IPS-20b (cell line): Measurements from ENCODE around the gene IFITM5.
A peak's percentile ranks its signal among the peaks of the same experiment; 100 is the strongest.
"Not testable (repeated sequence)": the region's sequence is repeated elsewhere in the genome, so short reads cannot be mapped to it uniquely, and the experiment has no call there.

ENCODE experiments used
- H3K27ac ChIP-seq: one replicate; pipeline ENCODE4 v1.5.1; 2013; ENCODE audit warnings: low read length
- H3K27me3 ChIP-seq: 2 replicates; pipeline ENCODE4 v1.6.1; 2013; ENCODE audit warnings: mild to moderate bottlenecking, low read length, inconsistent platforms; ENCODE audit not compliant: insufficient read depth
- H3K36me3 ChIP-seq: 2 replicates; pipeline ENCODE4 v1.6.1; 2013; ENCODE audit warnings: low read depth, mild to moderate bottlenecking, inconsistent platforms, low read length, moderate library complexity; ENCODE audit not compliant: insufficient read depth
- H3K4me1 ChIP-seq: 2 replicates; pipeline ENCODE4 v1.6.1; 2013; ENCODE audit warnings: mild to moderate bottlenecking, control low read depth, inconsistent platforms, low read length, moderate library complexity; ENCODE audit not compliant: insufficient read depth
- H3K4me3 ChIP-seq: 2 replicates; pipeline ENCODE4 v1.5.1; 2013; ENCODE audit warnings: mild to moderate bottlenecking, low read length, inconsistent platforms
- H3K9ac ChIP-seq: 2 replicates; pipeline ENCODE4 v1.6.1; 2013; ENCODE audit warnings: low read depth, mild to moderate bottlenecking, inconsistent platforms, low read length, moderate library complexity
- H3K9me3 ChIP-seq: 2 replicates; pipeline ENCODE4 v1.6.1; 2013; ENCODE audit warnings: mild to moderate bottlenecking, low read depth, low read length, inconsistent platforms; ENCODE audit not compliant: insufficient read depth

Gene IFITM5

DNA sequence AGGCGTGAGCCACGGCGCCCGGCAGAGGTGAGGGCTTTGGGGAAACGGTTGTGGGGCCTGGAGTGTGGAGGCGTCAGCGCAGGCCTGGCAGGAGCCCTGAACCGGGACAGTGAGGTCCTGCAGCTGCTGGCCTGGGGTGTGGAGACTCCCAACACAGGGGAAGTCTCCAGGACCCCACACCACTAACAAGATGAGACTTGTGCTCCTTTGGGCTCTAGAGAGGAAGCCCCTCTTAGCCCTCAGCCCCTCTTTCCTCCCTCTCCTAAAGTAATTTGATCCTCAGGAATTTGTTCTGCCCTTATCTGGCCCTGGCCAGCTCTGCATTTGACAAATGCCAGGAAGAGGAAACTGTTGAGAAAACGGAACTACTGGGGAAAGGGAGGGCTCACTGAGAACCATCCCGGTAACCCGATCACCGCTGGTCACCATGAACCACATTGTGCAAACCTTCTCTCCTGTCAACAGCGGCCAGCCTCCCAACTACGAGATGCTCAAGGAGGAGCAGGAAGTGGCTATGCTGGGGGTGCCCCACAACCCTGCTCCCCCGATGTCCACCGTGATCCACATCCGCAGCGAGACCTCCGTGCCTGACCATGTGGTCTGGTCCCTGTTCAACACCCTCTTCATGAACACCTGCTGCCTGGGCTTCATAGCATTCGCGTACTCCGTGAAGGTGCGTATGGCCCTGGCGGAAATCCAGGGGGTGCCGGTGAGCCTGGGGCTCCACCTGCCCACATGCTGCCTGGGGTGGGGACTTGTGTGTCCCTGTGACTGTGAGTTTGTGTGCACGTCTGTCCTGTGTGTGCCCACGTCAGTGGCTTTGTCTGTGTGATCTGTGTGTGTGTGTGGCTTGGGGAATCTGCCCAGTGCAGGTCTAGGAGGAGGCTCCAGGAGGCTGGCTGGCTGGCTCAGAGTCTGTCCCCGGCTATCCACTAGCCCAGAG, 8.7 kb upstream of the IFITM5 start, which contains the start of gene IFITM2:
Gene IFITM2, plus strand, starts transcription at position 51 of the 943 bp plus-strand sequence. Its CDS starts 377 bp downstream, at position 428.
- not testable (repeated sequence) for H3K27ac ChIP-seq
- peak within 1 kb of the TSS; percentile 14; the same call in 1 of the 2 replicates for H3K9ac ChIP-seq

GRCh38 chr11:306645-307371, 7.5 kb upstream of the IFITM5 start:
- peaks cover 3% of the 10 kb centered on the region; the same call in 1 of the 2 replicates for H3K27me3 ChIP-seq
- no peaks in the 10 kb centered on the region for H3K36me3 ChIP-seq
- H3K9me3 ChIP-seq = no peaks in the 10 kb centered on the region
- no peak overlapping the region for H3K27ac ChIP-seq
- peaks cover 25% of the 10 kb centered on the region; the same call in 1 of the 2 replicates for H3K4me1 ChIP-seq
- H3K9ac ChIP-seq = no peak overlapping the region; the same call in 1 of the 2 replicates
- no peak overlapping the region for H3K4me3 ChIP-seq

More for the DNA sequence above, 8.7 kb upstream of the IFITM5 start, which contains the start of gene IFITM2:
- not testable (repeated sequence) for H3K9me3 ChIP-seq, H3K36me3 ChIP-seq, H3K27me3 ChIP-seq
- H3K4me3 ChIP-seq = peak within 1 kb of the TSS; percentile 61
- H3K4me1 ChIP-seq = peaks cover 34% of the 10 kb centered on the region; the same call in 1 of the 2 replicates

GRCh38 chr11:305844-306211, 6.5 kb upstream of the IFITM5 start:
- Histone ChIP-seq H3K4me3 (peak overlapping the region; percentile 50; the same call in 1 of the 2 replicates), H3K36me3 (no peaks in the 10 kb centered on the region), H3K9ac (peak overlapping the region; percentile 52; the same call in 1 of the 2 replicates), H3K4me1 (peaks cover 25% of the 10 kb centered on the region; the same call in 1 of the 2 replicates), H3K27ac (peak overlapping the region; percentile 23), H3K27me3 (no peaks in the 10 kb centered on the region), H3K9me3 (no peaks in the 10 kb centered on the region)

- Histone ChIP-seq H3K9ac (peak overlapping the region; percentile 62; the same call in 1 of the 2 replicates), H3K4me3 (peak overlapping the region; percentile 50; the same call in 1 of the 2 replicates), H3K27ac (peak overlapping the region; percentile 23), H3K36me3 (no peaks in the 10 kb centered on the region), H3K9me3 (no peaks in the 10 kb centered on the region), H3K4me1 (peaks cover 32% of the 10 kb centered on the region), H3K27me3 (no peaks in the 10 kb centered on the region)
Measured at GRCh38 chr11:304915-305843, 5.9 kb upstream of the IFITM5 start.

DNA sequence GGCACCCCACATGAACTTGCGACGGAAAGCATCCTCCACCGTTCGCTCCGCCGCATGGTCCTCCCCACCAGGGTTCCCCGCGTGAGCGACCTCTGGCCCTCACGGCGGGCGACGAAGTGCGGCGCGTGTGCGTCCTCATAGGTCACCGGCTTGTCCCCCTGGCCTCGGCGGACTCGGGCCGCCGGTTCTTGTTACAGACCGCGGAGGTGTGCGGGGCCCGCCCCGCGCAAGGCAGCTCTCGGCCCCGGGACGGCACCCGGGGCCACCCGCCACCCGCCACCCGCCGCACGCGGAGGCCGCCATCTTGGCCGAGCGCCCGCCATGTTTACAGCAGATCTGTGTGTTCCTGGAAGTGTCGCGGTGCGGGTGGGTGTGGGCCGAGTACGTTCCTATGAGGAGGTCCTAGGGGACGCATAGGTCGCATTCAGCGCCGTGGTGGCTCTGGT, 4.8 kb upstream of the IFITM5 start:
- no peaks in the 10 kb centered on the region for H3K27me3 ChIP-seq
- H3K4me1 ChIP-seq = peaks cover 29% of the 10 kb centered on the region
- no peak overlapping the region for H3K27ac ChIP-seq

DNA sequence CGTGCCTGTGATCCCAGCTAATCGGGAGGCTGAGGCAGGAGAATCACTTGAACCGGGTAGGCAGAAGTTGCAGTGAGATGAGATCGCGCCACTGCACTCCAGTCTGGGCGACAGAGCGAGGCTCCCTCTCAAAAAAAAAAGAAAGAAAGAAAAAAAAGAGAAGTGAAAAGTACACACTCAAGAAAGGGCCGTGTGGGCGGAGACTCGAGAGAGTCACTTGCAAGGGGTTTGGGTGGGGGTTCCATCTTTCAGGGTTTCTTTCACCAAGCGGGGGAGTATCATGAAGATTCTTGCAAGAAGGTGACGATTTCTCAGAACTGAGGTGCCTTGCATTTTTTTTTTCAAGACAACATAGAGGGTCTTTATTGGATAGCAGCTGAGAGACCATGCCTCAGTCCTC, 4.0 kb upstream of the IFITM5 start:
- Histone ChIP-seq H3K4me1 (peaks cover 27% of the 10 kb centered on the region), H3K9ac (no peak overlapping the region), H3K27ac (no peak overlapping the region), H3K36me3 (no peaks in the 10 kb centered on the region), H3K9me3 (no peaks in the 10 kb centered on the region), H3K4me3 (no peak overlapping the region), H3K27me3 (no peaks in the 10 kb centered on the region)

More for the DNA sequence above, 4.8 kb upstream of the IFITM5 start:
- Histone ChIP-seq H3K9ac (no peak overlapping the region; the same call in 1 of the 2 replicates), H3K9me3 (no peaks in the 10 kb centered on the region), H3K36me3 (no peaks in the 10 kb centered on the region), H3K4me3 (no peak overlapping the region)

GRCh38 chr11:299951-300735, 817 bp upstream of the IFITM5 start:
- no peaks in the 10 kb centered on the region for H3K36me3 ChIP-seq
- no peak overlapping the region for H3K4me3 ChIP-seq
- H3K27me3 ChIP-seq = no peaks in the 10 kb centered on the region
- peak overlapping the region; percentile 42; the same call in 1 of the 2 replicates for H3K9ac ChIP-seq
- H3K27ac ChIP-seq = no peak overlapping the region
- H3K9me3 ChIP-seq = no peaks in the 10 kb centered on the region
- H3K4me1 ChIP-seq = peaks cover 11% of the 10 kb centered on the region

GRCh38 chr11:298406-299065, 790 bp downstream of the IFITM5 start:
- peaks cover 9% of the 10 kb centered on the region for H3K4me1 ChIP-seq
- H3K27ac ChIP-seq = no peak overlapping the region
- no peak overlapping the region for H3K9ac ChIP-seq
- H3K4me3 ChIP-seq = no peak overlapping the region
- H3K27me3 ChIP-seq = no peaks in the 10 kb centered on the region
- peaks cover 11% of the 10 kb centered on the region for H3K36me3 ChIP-seq
- no peaks in the 10 kb centered on the region for H3K9me3 ChIP-seq

GRCh38 chr11:297586-298405, 1.5 kb downstream of the IFITM5 start:
- peaks cover 9% of the 10 kb centered on the region for H3K4me1 ChIP-seq
- H3K4me3 ChIP-seq = no peak overlapping the region
- no peak overlapping the region for H3K9ac ChIP-seq
- H3K36me3 ChIP-seq = peaks cover 15% of the 10 kb centered on the region
- no peaks in the 10 kb centered on the region for H3K27me3 ChIP-seq
- no peaks in the 10 kb centered on the region for H3K9me3 ChIP-seq
- H3K27ac ChIP-seq = no peak overlapping the region
